KBM-7 (cell line): ENCODE results near the gene ABTB1.

Source experiments
- DNase-seq: peaks from one replicate; pipeline ENCODE4 v3.0.0-alpha.2; 2015
- in situ Hi-C: fragments of 300-500 bp; cut with MboI; formaldehyde crosslinking; loops from 2 replicates; pipeline ENCODE4 v1.14.3; 2020; ENCODE audit warnings: low sequenced_read_pairs, low pct_unique_long_range_greater_than_20kb, mixed read lengths

ABTB1 gene

DNA sequence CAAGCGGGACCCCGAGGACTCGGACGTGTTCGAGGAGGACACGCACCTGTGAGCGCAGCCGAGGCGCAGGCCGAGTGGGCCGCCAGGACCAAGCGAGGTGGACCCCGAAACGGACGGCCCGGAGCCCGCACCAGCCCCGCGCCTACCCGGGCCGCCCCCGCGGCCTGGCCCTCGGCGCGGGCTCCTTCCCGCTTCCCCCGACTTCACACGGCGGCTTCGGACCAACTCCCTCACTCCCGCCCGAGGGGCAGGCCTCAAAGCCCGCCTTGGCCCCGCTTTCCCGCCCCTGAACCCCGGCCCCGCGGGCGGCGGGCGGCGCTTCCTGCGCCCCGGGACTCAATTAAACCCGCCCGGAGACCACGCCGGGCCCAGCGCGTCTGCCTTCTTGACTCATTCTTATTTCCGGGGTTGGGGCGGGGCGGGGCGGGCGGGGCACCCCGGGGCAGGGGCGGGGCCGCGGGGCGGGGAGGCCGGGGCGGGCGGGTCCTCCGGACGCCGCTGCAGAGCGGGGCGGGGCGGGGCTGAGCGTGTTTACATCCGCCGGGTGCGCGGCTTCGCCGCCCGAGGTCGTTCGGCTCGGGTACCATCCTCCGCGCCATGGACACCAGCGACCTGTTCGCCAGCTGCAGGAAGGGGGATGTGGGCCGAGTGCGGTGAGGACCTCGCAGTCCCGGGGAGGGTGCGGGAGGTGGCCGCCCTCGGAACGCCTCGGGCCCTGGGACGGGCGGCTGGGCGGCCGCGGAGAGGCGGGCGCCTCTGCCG lies at the start of gene ABTB1:
ABTB1 (plus strand) TSS at position 524 of the 762 bp plus-strand sequence; CDS start at position 598, 74 bp downstream.
- in situ Hi-C loops: no loop called here
- peak; percentile 58 for DNase-seq

GRCh38 chr3:127624063-127624462 lies 48.7 kb upstream of the ABTB1 start:
- DNase-seq: no peak
- in situ Hi-C loops: no loop called here

DNA sequence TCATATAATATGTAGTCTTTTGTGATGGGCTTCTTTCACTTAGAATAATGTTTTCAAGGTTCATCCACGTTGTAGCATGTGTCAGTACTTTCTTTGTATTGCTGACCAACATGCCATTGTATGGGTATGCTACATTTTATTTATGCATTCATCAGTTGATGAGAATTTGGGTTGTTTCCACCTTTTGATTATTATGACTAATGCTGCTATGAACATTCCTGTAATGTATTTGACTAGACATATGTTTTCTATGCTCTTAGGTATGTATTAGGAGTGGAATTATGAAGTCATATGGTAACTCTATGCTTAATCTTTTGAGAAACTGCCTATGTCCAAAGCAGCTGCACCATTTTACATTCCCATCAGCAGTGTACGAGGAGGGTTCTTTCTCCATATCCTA lies 46.9 kb upstream of the ABTB1 start:
- DNase-seq: no peak
- in situ Hi-C loops: no loop called here

GRCh38 chr3:127628426-127628787 lies 44.3 kb upstream of the ABTB1 start:
- in situ Hi-C loops: no loop called here
- DNase-seq: no peak

GRCh38 chr3:127628788-127629466 lies 43.8 kb upstream of the ABTB1 start, which contains the start of gene PODXL2:
Gene PODXL2, plus strand, starts transcription at chr3:127629185. Its CDS starts 35 bp downstream, at chr3:127629220.
- in situ Hi-C loops: no loop called here
- DNase-seq: peak; percentile 28

DNA sequence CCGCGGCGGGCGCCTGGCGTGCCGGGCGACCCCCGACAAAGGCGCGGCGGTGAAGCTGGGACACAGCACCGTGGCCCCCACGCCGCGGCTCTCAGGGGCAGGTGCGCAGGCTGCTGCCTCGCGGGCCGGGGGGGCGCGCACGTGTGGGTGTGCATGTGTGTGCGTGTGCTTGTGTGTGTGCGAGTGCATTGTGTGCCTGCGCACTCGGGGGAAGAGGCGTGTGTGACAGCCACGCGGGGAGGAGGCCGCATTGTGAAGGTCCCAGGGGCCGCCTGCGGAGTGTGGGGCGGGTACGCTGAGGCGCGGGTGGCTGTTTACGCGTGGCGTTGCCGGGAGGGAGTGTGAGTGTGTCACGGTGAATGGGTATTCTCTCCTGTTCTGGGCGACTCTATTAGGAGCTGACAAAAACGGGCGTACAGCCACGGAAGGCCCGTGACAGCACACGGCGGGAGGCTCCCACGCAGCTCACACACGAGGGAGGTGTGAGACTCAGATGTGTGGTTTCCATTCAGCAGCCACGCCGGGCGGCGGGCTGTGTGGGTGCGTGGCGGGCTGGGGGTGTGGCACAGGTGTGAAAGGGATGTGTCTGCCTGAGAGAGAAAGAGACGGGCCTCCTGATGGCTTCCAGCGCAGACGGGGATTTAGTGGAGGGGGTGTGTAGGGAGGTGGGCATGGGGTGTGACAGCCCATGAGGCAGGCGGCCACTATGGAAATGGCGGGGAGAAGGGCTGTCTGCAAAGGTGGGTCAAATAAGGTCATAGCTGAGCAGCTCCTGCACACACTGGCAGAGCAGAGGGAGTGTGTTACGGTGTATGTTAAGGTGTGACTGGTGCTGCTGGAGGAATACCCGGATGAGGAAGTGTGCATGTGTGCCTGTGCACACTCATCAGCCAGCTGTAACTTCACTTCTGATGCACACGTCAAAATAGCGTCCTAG lies 43.0 kb upstream of the ABTB1 start:
- in situ Hi-C loops: no loop called here
- peak; percentile 25 for DNase-seq

- no peak for DNase-seq
Measured at GRCh38 chr3:127630811-127631714, 41.7 kb upstream of the ABTB1 start.

GRCh38 chr3:127632035-127632820 lies 40.5 kb upstream of the ABTB1 start:
- no peak for DNase-seq
- in situ Hi-C loops: no loop called here

More at GRCh38 chr3:127630811-127631714, 41.7 kb upstream of the ABTB1 start:
- in situ Hi-C loops: no loop called here

DNA sequence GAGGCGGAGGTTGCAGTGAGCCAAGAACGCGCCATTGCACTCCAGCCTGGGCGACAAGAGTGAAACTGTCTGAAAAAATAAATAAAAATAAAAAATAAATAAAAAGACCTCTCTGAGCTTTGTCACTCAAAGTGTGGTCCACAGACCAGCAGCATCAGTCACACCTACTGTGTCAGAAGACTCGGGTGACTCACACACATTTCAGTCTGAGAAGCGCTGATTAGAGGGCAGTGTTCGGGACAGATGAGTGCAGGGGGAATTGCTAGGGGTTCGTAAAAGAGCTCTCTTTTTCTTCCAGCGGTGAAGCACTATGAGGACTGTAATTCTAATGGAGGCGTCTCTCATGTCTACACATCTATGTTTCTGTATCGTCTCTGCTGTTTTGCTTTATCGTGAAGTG lies 38.1 kb upstream of the ABTB1 start:
- in situ Hi-C loops: no loop called here
- no peak for DNase-seq

DNA sequence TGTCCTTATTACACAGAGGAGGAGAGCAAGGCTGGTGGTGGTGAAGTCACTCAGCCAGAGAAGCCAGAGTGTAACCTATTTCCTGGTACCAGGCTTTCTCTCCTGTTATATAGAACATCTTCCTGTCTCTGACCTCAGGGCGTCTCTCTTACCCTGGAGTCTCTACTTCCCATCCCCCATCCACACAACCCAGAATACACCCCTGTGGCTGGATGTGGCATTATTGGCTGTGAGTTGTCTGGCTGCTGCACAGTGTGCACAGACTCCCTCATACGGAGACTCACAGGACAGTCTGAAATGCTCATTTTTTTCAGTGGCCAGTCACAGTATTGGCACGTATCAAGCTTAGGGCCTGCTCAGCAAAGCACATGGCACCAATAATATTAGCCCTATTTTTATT lies 35.2 kb upstream of the ABTB1 start:
- peak; percentile 79 for DNase-seq
- in situ Hi-C loops: no loop called here

- in situ Hi-C loops: no loop called here
Measured at GRCh38 chr3:127637971-127638370, 34.8 kb upstream of the ABTB1 start.

GRCh38 chr3:127639173-127640041 lies 33.3 kb upstream of the ABTB1 start:
- no peak for DNase-seq
- in situ Hi-C loops: no loop called here

More at GRCh38 chr3:127637971-127638370, 34.8 kb upstream of the ABTB1 start:
- no peak for DNase-seq

DNA sequence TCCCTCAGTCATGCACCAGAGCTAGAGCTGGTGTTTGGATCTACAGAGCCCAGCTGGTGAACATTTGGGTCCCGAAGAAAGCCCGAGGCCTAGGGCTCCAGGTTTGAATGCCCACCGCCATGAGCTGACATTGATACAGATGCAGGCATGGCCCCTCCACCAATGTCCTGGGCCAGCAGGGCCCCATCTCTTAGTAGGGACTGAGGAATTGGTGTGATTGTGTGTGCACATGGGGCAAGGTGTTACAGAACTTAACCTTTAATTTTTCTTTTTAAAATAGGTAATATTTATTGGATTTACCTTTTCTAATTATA lies 32.8 kb upstream of the ABTB1 start:
- in situ Hi-C loops: no loop called here
- no peak for DNase-seq

GRCh38 chr3:127644641-127645370 lies 27.9 kb upstream of the ABTB1 start:
- no peak for DNase-seq
- in situ Hi-C loops: no loop called here

GRCh38 chr3:127645371-127646015 lies 27.3 kb upstream of the ABTB1 start:
- no peak for DNase-seq
- in situ Hi-C loops: no loop called here

DNA sequence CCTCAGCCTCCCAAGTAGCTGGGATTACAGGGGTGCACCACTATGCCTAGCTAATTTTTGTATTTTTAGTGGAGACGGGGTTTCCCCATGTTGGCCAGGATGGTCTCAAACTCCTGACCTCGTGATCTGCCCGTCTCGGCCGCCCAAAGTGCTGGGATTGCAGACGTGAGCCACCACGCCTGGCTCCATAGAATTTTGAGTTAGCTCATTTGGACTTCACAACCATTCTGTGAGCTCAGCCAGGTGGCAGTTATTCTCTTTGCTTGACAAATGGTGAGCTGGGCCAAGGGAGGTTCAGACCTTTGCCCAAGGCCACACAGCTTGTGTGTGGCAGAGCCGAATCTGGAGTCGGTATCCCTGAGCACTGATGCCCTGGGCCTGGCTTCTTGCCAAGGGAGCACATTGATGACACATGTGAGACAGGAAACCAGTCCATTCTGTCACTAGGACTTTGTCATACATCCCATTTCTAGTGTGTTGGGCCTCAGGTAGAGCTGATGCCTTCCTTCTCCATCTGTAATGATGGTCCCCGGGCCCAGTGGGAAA lies 26.2 kb upstream of the ABTB1 start:
- in situ Hi-C loops: no loop called here
- no peak for DNase-seq
